ENCODE measurements around the gene CCDC12.

GRCh38 chr3:47019201-47019600 lies 42.7 kb upstream of the CCDC12 start:
- TF ChIP-seq EZH2 (IDR thresholded peaks at IDR 0.05; ENCODE audit: borderline replicate concordance, low read length) (no peak), CTCF (conservative IDR thresholded peaks at IDR 0.05 in 1 of 2, IDR thresholded peaks at IDR 0.05 in 1 of 2; ENCODE audit: extremely low read depth in 1 of 2, insufficient read depth in 1 of 2, low read depth in 1 of 2, low read length in 2 of 2) (no peak)

Measured in mammary epithelial cell (primary cell).